Measurements from ENCODE around the gene SUN2. TPM values are rescaled to one million over a fixed set of nuclear protein-coding genes. Genes with fewer than 3 reads are reported as not detected.

SUN2 gene
- total RNA-seq, 6 donors from 2014 or later = 191 to 436 (median 275) TPM

DNA sequence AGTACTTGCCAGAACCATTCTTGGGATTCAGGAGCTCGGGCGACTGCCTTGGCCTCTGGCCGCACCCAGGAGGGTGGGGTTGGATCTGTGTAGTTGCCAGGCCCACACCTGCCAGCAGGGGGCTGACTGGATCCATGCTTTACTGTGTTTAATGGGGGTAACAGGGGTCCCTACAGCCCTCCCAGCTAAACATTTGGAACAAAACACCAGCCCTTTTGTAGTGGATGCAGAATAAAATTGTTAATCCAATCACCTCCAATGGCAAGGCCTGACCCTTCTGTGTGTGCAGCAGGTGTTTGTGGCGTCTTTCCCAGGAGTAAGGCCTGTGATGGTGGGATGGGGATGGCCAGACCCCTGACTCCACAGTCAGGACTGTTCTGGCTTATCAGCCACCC is 22.5 kb downstream of the SUN2 start:
- TF ChIP-seq, protein P1, sequence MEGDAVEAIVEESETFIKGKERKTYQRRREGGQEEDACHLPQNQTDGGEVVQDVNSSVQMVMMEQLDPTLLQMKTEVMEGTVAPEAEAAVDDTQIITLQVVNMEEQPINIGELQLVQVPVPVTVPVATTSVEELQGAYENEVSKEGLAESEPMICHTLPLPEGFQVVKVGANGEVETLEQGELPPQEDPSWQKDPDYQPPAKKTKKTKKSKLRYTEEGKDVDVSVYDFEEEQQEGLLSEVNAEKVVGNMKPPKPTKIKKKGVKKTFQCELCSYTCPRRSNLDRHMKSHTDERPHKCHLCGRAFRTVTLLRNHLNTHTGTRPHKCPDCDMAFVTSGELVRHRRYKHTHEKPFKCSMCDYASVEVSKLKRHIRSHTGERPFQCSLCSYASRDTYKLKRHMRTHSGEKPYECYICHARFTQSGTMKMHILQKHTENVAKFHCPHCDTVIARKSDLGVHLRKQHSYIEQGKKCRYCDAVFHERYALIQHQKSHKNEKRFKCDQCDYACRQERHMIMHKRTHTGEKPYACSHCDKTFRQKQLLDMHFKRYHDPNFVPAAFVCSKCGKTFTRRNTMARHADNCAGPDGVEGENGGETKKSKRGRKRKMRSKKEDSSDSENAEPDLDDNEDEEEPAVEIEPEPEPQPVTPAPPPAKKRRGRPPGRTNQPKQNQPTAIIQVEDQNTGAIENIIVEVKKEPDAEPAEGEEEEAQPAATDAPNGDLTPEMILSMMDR (IDR thresholded peaks at IDR 0.05) = peak; percentile 62 to 77 (median 73)
- no peak for TF ChIP-seq POLR2A (IDR thresholded peaks at IDR 0.05)
- no peak overlapping the region for H3K4me3 ChIP-seq
- DNase-seq (peak in 1 of 2 donors; percentile 44), ATAC-seq (ENCODE audit: low FRiP score in 2 of 2) (peak; percentile 51)
- H3K27ac ChIP-seq = peak overlapping the region; percentile 6 to 65 (median 56)
- H3K9me3 ChIP-seq = no peaks in the 10 kb centered on the region
- 22 to 29% methylated on average over 4 of the region's 4 CpGs for WGBS, 2 donors
- H3K27me3 ChIP-seq = no peaks in the 10 kb centered on the region
- H3K4me1 ChIP-seq = peaks cover 15 to 31% (median 22%) of the 10 kb centered on the region in 4 donors
- H3K36me3 ChIP-seq = peaks cover 26 to 100% (median 79%) of the 10 kb centered on the region in 4 donors

DNA sequence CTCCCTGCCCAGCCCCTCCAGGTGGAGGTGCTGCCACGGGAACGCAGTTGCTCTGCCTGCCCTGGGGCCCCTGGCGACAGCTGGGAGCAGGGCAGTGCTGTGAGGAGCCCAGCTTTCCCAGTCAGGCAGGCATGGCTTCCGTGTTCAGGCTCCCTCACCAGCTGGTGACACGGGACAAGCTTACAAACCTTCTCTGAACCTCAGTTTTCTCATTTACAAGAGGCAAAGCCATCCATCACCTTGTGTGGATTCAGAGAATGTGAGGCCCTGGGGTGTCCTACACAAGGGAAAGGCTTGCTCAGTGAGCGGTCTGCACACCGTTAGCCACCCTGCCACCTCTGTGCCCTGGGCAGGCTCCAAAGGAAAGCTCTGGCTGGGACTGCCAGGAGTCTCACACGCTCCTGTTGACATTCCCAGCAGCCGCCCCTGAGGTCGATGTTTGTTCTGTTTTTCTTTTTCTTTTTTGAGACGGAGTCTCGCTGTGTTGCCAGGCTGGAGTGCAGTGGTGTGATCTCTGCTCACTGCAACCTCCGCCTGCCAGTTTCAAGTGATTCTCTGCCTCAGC is 23.5 kb downstream of the SUN2 start:
- 78 to 87% methylated on average over 10 to 13 of the region's 13 CpGs for WGBS, 2 donors
- Histone ChIP-seq H3K4me1 (peaks cover 15 to 31% (median 22%) of the 10 kb centered on the region in 4 donors), H3K27ac (peak overlapping the region in 3 of 4 donors; percentile 15 to 65 (median 50)), H3K36me3 (peaks cover 26 to 100% (median 79%) of the 10 kb centered on the region in 4 donors), H3K4me3 (no peak overlapping the region), H3K9me3 (no peaks in the 10 kb centered on the region), H3K27me3 (no peaks in the 10 kb centered on the region)
- peak in 1 of 2 donors; percentile 49 for DNase-seq
- no peak for TF ChIP-seq EP300 (IDR thresholded peaks at IDR 0.05)
- no peak for TF ChIP-seq POLR2A (IDR thresholded peaks at IDR 0.05)
- TF ChIP-seq POLR2AphosphoS5 (IDR thresholded peaks at IDR 0.05) = no peak
- TF ChIP-seq, protein P1 (IDR thresholded peaks at IDR 0.05) = no peak
- ATAC-seq (ENCODE audit: low FRiP score in 2 of 2) = no peak

DNA sequence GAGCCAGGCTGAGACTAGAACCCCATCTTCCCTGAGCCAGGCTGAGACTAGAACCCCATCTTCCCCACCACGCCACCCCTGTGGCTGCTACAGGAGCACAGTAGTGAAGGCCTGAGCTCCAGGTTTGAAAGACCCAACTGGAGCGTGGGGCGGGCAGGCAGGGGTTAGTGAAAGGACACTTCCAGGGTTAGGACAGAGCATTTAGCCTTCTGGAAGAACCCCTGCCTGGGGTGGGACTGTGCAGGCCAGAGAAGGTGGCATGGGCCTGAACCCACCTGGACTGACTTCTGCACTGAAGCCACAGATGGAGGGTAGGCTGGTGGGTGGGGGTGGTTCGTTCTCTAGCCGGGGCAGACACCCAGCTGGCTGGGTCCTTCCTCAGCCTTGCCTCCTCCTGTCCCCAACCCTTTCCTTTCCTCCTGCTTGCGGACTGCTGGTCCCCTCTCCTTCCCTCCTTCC is 24.1 kb downstream of the SUN2 start:
- no peak for DNase-seq
- 91 to 100% methylated on average over 4 to 6 of the region's 6 CpGs for WGBS, 2 donors
- Histone ChIP-seq H3K27me3 (no peaks in the 10 kb centered on the region), H3K4me1 (peaks cover 15 to 31% (median 22%) of the 10 kb centered on the region in 4 donors), H3K4me3 (no peak overlapping the region), H3K36me3 (peaks cover 31 to 100% (median 79%) of the 10 kb centered on the region in 4 donors), H3K27ac (peak overlapping the region in 2 of 4 donors; percentile 15 to 50), H3K9me3 (no peaks in the 10 kb centered on the region)
- ATAC-seq (ENCODE audit: low FRiP score in 2 of 2) = no peak
- no peak for TF ChIP-seq EP300 (IDR thresholded peaks at IDR 0.05)
- TF ChIP-seq POLR2A (IDR thresholded peaks at IDR 0.05) = peak in 1 of 4 donors; percentile 4
- no peak for TF ChIP-seq POLR2AphosphoS5 (IDR thresholded peaks at IDR 0.05)
- TF ChIP-seq, protein P1 (IDR thresholded peaks at IDR 0.05) = no peak

DNA sequence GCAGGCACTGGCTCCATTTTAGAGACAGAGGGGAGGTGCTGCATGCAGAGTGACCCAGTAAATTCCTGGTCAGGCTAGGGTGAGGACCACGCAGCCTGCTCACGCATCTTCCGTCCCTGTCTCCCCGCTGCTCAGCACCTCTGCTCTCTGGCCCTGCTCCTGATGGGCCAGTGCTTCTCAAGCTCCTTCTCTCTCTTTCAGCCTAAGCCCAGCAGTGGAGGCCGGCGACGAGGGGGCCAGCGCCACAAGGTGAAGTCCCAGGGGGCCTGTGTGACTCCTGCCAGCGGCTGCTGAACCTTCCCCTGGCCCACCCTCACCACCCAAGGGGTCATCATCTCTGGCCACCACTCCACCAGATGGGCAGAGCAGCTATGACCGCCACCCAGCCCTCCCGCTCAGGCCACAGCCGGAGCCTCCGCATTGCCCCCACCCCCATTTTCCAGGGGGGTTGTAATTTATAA is 25.4 kb downstream of the SUN2 start:
- 92 to 96% methylated on average over 10 to 13 of the region's 13 CpGs for WGBS, 2 donors

DNA sequence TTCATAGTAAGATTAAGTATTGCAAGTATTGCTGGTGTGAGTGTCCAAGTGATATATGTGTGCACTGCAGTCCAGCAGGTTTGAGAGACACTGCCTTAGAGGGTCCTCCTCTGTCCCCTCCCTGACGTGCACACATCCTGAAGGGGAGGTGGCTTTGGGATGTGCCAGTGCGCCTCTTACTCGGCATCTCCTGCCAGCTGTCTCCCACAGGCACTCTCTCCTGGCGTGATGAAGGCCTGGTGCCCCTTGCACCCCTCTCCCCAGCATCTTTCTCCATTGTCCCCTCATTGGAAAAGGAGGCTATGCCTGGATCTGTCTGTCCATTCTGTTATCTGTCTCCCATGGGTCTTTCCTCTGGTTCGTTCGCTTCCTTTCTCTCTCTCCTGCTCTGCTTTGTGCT is 25.9 kb downstream of the SUN2 start:
- TF ChIP-seq EP300 (IDR thresholded peaks at IDR 0.05) (no peak), POLR2AphosphoS5 (IDR thresholded peaks at IDR 0.05) (no peak), POLR2A (IDR thresholded peaks at IDR 0.05) (no peak)
- TF ChIP-seq, protein P1 (IDR thresholded peaks at IDR 0.05) = no peak
- Histone ChIP-seq H3K4me3 (no peak overlapping the region), H3K9me3 (no peaks in the 10 kb centered on the region), H3K4me1 (peaks cover 7 to 23% (median 17%) of the 10 kb centered on the region in 4 donors), H3K27me3 (no peaks in the 10 kb centered on the region), H3K36me3 (peaks cover 45 to 100% (median 80%) of the 10 kb centered on the region in 4 donors), H3K27ac (no peak overlapping the region)
- no peak for ATAC-seq (ENCODE audit: low FRiP score in 2 of 2)
- DNase-seq = no peak
- WGBS, 2 donors = 93 to 99% methylated on average over 6 of the region's 6 CpGs

More for the DNA sequence above, 25.4 kb downstream of the SUN2 start:
- ATAC-seq (ENCODE audit: low FRiP score in 2 of 2) (no peak), DNase-seq (peak in 1 of 2 donors; percentile 75)
- peaks cover 40 to 100% (median 79%) of the 10 kb centered on the region in 4 donors for H3K36me3 ChIP-seq
- no peaks in the 10 kb centered on the region for H3K27me3 ChIP-seq
- TF ChIP-seq POLR2AphosphoS5 (IDR thresholded peaks at IDR 0.05) (no peak), EP300 (IDR thresholded peaks at IDR 0.05) (no peak)
- H3K27ac ChIP-seq = no peak overlapping the region
- no peaks in the 10 kb centered on the region for H3K9me3 ChIP-seq
- peaks cover 10 to 24% (median 18%) of the 10 kb centered on the region in 4 donors for H3K4me1 ChIP-seq
- no peak overlapping the region for H3K4me3 ChIP-seq

All from upper lobe of left lung (tissue), 6 donors.